Endothelial cell (in vitro differentiated cells): ENCODE measurements around the gene NLRX1. TPM values are rescaled to one million over a fixed set of nuclear protein-coding genes. Genes with fewer than 3 reads are reported as not detected.
"Not testable (repeated sequence)": the region's sequence is repeated elsewhere in the genome, so short reads cannot be mapped to it uniquely, and the experiment has no call there.

Experiments
- DNase-seq: peaks from one replicate; pipeline ENCODE4 v3.0.0; 2021; ENCODE audit warnings: low spot score
- H3K27ac Mint-ChIP-seq: one replicate; pipeline ENCODE4 v1.8.0; 2021; ENCODE audit warnings: mixed read lengths, inconsistent platforms; ENCODE audit not compliant: unreplicated experiment
- H3K27me3 Mint-ChIP-seq: one replicate; pipeline ENCODE4 v1.8.0; 2021; ENCODE audit warnings: mild to moderate bottlenecking, moderate library complexity, mixed read lengths, inconsistent platforms; ENCODE audit not compliant: unreplicated experiment
- H3K36me3 Mint-ChIP-seq: one replicate; pipeline ENCODE4 v1.8.0; 2021; ENCODE audit warnings: mild to moderate bottlenecking, low read depth, mixed read lengths, inconsistent platforms; ENCODE audit not compliant: unreplicated experiment
- H3K4me1 Mint-ChIP-seq: one replicate; pipeline ENCODE4 v1.8.0; 2021; ENCODE audit warnings: mild to moderate bottlenecking, mixed read lengths, inconsistent platforms; ENCODE audit not compliant: unreplicated experiment
- H3K4me3 Mint-ChIP-seq: one replicate; pipeline ENCODE4 v1.8.0; 2021; ENCODE audit warnings: mild to moderate bottlenecking, mixed read lengths, inconsistent platforms; ENCODE audit not compliant: unreplicated experiment
- H3K9me3 Mint-ChIP-seq: one replicate; pipeline ENCODE4 v1.8.0; 2021; ENCODE audit warnings: mixed read lengths, inconsistent platforms; ENCODE audit not compliant: unreplicated experiment
- CTCF ChIP-seq: fragments of 200-600 bp; sonication (generic); IDR thresholded peaks from one replicate; pipeline ENCODE4 v1.5.0; 2021; ENCODE audit warnings: antibody characterized with exemption; ENCODE audit not compliant: unreplicated experiment
- total RNA-seq: library from RNA; stranded (reverse); fragmentation: NEBNext Ultra II Directional; extraction: Animal tissue kit (Norgen Biotek cat#: 25700); gene quantifications from one replicate; pipeline ENCODE4 v1.2.1, GENCODE V29; 2021; ENCODE audit not compliant: unreplicated experiment

NLRX1 gene
- total RNA-seq, 1 donor from 2014 or later, result 12.3 TPM

- Mint-ChIP-seq H3K9me3 (no peaks in the 10 kb centered on the region), H3K4me1 (peaks cover 4% of the 10 kb centered on the region), H3K27me3 (peaks cover 6% of the 10 kb centered on the region), H3K36me3 (no peaks in the 10 kb centered on the region), H3K27ac (no peak overlapping the region), H3K4me3 (no peak overlapping the region)
- no peak for TF ChIP-seq CTCF
- DNase-seq, result no peak
These were observed 30.4 kb downstream of the NLRX1 start for GRCh38 chr11:119198925-119199324.

- not testable (repeated sequence) for H3K4me1 Mint-ChIP-seq, DNase-seq, H3K27ac Mint-ChIP-seq, H3K27me3 Mint-ChIP-seq, H3K4me3 Mint-ChIP-seq, H3K36me3 Mint-ChIP-seq, H3K9me3 Mint-ChIP-seq
These were observed 32.7 kb downstream of the NLRX1 start for GRCh38 chr11:119201236-119201635.

- Mint-ChIP-seq H3K27me3 (peaks cover 5% of the 10 kb centered on the region), H3K4me3 (no peak overlapping the region), H3K36me3 (peaks cover 4% of the 10 kb centered on the region), H3K27ac (no peak overlapping the region), H3K4me1 (peaks cover 7% of the 10 kb centered on the region), H3K9me3 (no peaks in the 10 kb centered on the region)
- no peak for DNase-seq
- no peak for TF ChIP-seq CTCF
These were observed 34.0 kb downstream of the NLRX1 start for GRCh38 chr11:119202554-119202953.

- H3K4me1 Mint-ChIP-seq, result peaks cover 10% of the 10 kb centered on the region
- H3K9me3 Mint-ChIP-seq, result no peaks in the 10 kb centered on the region
- TF ChIP-seq CTCF, result no peak
- H3K36me3 Mint-ChIP-seq, result peaks cover 4% of the 10 kb centered on the region
- no peak overlapping the region for H3K4me3 Mint-ChIP-seq
- no peak overlapping the region for H3K27ac Mint-ChIP-seq
- peaks cover 5% of the 10 kb centered on the region for H3K27me3 Mint-ChIP-seq
- DNase-seq, result no peak
These were observed 35.5 kb downstream of the NLRX1 start for GRCh38 chr11:119204066-119204465.

- H3K4me3 Mint-ChIP-seq, result peak overlapping the region; percentile 93
- DNase-seq, result no peak
- H3K4me1 Mint-ChIP-seq, result peaks cover 14% of the 10 kb centered on the region
- H3K36me3 Mint-ChIP-seq, result peaks cover 4% of the 10 kb centered on the region
- H3K9me3 Mint-ChIP-seq, result no peaks in the 10 kb centered on the region
- H3K27ac Mint-ChIP-seq, result no peak overlapping the region
- TF ChIP-seq CTCF, result no peak
- peaks cover 5% of the 10 kb centered on the region for H3K27me3 Mint-ChIP-seq
These were observed 36.6 kb downstream of the NLRX1 start for GRCh38 chr11:119205080-119205479.
